T-helper 22 cell (primary cell): ENCODE data around the gene SLC9A1.
A peak's percentile ranks its signal among the peaks of the same experiment; 100 is the strongest.

ENCODE experiments used
- DNase-seq: peaks from one replicate; pipeline ENCODE4 v3.0.0-alpha.2; 2020; ENCODE audit warnings: low read depth

The SLC9A1 gene

GRCh38 chr1:27102707-27103468 lies 52.0 kb downstream of the SLC9A1 start:
- DNase-seq = peak; percentile 30

- DNase-seq = no peak
Measured at GRCh38 chr1:27102134-27102706, 52.7 kb downstream of the SLC9A1 start.

- DNase-seq = no peak
Measured at GRCh38 chr1:27101696-27102095, 53.2 kb downstream of the SLC9A1 start.

GRCh38 chr1:27101054-27101491 lies 53.9 kb downstream of the SLC9A1 start:
- no peak for DNase-seq

GRCh38 chr1:27100335-27101053 lies 54.4 kb downstream of the SLC9A1 start:
- no peak for DNase-seq

- DNase-seq = no peak
Measured at GRCh38 chr1:27099587-27100334, 55.2 kb downstream of the SLC9A1 start.

GRCh38 chr1:27099135-27099586 lies 55.8 kb downstream of the SLC9A1 start:
- DNase-seq = no peak

- DNase-seq = no peak
Measured at GRCh38 chr1:27098431-27099134, 56.3 kb downstream of the SLC9A1 start.

- DNase-seq = peak; percentile 30
Measured at GRCh38 chr1:27097484-27097917, 57.4 kb downstream of the SLC9A1 start.

- DNase-seq = no peak
Measured at GRCh38 chr1:27095576-27095975, 59.3 kb downstream of the SLC9A1 start.

GRCh38 chr1:27092888-27093287 lies 62.0 kb downstream of the SLC9A1 start:
- no peak for DNase-seq

GRCh38 chr1:27090911-27091310 lies 64.0 kb downstream of the SLC9A1 start:
- DNase-seq = no peak

GRCh38 chr1:27087371-27088220 lies 67.3 kb downstream of the SLC9A1 start:
- no peak for DNase-seq

GRCh38 chr1:27086628-27087027 lies 68.3 kb downstream of the SLC9A1 start:
- DNase-seq = no peak

GRCh38 chr1:27086026-27086425 lies 68.9 kb downstream of the SLC9A1 start:
- DNase-seq = no peak

- no peak for DNase-seq
Measured at GRCh38 chr1:27084107-27084506, 70.8 kb downstream of the SLC9A1 start.

GRCh38 chr1:27077968-27078367 lies 77.0 kb downstream of the SLC9A1 start:
- DNase-seq = no peak

GRCh38 chr1:27076803-27077202 lies 78.1 kb downstream of the SLC9A1 start:
- DNase-seq = no peak

- no peak for DNase-seq
Measured at GRCh38 chr1:27074175-27074780, 80.6 kb downstream of the SLC9A1 start.

GRCh38 chr1:27071049-27071416 lies 83.9 kb downstream of the SLC9A1 start:
- DNase-seq = no peak
